Right atrium auricular region (tissue), 2 donors: ENCODE measurements around the gene NMUR1. TPM values are rescaled to one million over a fixed set of nuclear protein-coding genes. Genes with fewer than 3 reads are reported as not detected.

Experiments
- DNase-seq: peaks from one replicate; pipeline ENCODE4 v3.0.0-alpha.2; 2019; ENCODE audit warnings: low spot score
- H3K27ac ChIP-seq, 2 donors: fragments of 200-600 bp; sonication (generic); 1 replicate in 1 of 2; 2 replicates in 1 of 2; pipeline ENCODE4 v1.5.1; 2016 to 2019
- H3K27me3 ChIP-seq, 2 donors: fragments of 200-600 bp; sonication (generic); one replicate each; pipeline versions ENCODE4 v1.5.1 to v1.6.0; 2017 to 2019
- H3K36me3 ChIP-seq: fragments of 200-600 bp; sonication (generic); one replicate; pipeline ENCODE4 v1.5.1; 2016
- H3K4me1 ChIP-seq, 2 donors: fragments of 200-600 bp; sonication (generic); one replicate each; pipeline versions ENCODE4 v1.5.1 to v1.6.0; 2017 to 2019
- H3K4me3 ChIP-seq, 2 donors: fragments of 200-600 bp; sonication (generic); 1 replicate in 1 of 2; 2 replicates in 1 of 2; pipeline ENCODE4 v1.5.1; 2017 to 2019; ENCODE audit warnings: mild to moderate bottlenecking in 1 of 2, moderate library complexity in 1 of 2
- H3K9me3 ChIP-seq, 2 donors: fragments of 200-600 bp; sonication (generic); one replicate each; pipeline ENCODE4 v1.5.1; 2019
- total RNA-seq, 2 donors: library from RNA; depleted of rRNA; stranded (reverse); fragments of >200 nt; gene quantifications; one replicate each; pipeline ENCODE4 v1.1.0, GENCODE V29; 2016
- TF ChIP-seq, protein P1 (sequence below), 2 donors: fragments of 200-600 bp; sonication (generic); IDR thresholded peaks; one replicate each; pipeline ENCODE4 v1.5.1; 2019; ENCODE audit warnings: antibody characterized with exemption in 2 of 2

NMUR1 gene
- total RNA-seq, 2 donors from 2014 or later = 0.67 to 0.93 TPM

DNA sequence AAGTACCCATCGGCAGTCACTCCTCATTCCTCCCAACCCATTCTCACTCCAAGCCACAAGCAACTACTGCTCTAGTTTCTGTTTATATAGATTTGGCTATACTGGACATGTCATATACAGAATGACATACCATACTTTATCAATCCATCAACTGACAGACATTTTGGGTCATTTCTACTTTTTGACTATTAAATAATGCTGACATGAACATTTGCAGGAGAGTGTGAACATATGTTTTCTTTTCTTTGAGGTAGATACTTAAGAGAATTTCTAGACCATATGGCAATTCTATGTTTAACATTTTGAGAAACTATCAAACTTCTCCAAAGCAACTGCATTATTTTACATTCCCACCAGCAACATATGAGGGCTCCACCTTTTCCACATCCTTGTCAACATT lies 32.6 kb downstream of the NMUR1 start:
- H3K27ac ChIP-seq = no peak overlapping the region
- no peaks in the 10 kb centered on the region for H3K36me3 ChIP-seq
- TF ChIP-seq, protein P1, sequence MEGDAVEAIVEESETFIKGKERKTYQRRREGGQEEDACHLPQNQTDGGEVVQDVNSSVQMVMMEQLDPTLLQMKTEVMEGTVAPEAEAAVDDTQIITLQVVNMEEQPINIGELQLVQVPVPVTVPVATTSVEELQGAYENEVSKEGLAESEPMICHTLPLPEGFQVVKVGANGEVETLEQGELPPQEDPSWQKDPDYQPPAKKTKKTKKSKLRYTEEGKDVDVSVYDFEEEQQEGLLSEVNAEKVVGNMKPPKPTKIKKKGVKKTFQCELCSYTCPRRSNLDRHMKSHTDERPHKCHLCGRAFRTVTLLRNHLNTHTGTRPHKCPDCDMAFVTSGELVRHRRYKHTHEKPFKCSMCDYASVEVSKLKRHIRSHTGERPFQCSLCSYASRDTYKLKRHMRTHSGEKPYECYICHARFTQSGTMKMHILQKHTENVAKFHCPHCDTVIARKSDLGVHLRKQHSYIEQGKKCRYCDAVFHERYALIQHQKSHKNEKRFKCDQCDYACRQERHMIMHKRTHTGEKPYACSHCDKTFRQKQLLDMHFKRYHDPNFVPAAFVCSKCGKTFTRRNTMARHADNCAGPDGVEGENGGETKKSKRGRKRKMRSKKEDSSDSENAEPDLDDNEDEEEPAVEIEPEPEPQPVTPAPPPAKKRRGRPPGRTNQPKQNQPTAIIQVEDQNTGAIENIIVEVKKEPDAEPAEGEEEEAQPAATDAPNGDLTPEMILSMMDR (IDR thresholded peaks at IDR 0.05) = no peak
- H3K27me3 ChIP-seq = no peaks in the 10 kb centered on the region
- H3K4me3 ChIP-seq = no peak overlapping the region
- H3K9me3 ChIP-seq = no peaks in the 10 kb centered on the region
- H3K4me1 ChIP-seq = no peaks in the 10 kb centered on the region
- DNase-seq = no peak

DNA sequence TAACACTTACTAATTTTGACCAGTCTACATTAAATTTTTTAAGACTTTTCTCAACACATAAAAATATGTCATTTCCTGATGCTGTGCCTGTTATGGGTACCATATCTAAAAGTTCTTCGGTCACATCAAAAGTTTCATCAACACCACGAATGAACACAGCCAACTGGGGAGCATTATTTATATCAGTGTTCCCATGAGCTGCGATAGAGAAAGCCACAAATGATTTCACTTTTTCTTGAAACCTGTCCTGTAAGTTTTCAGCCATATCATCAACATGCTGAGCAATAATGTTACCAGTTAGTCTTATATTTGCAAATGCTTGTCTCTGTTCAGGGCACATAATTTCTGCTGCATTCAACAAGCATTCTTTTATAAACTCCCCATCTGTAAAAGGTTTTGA lies 35.6 kb downstream of the NMUR1 start:
- no peaks in the 10 kb centered on the region for H3K36me3 ChIP-seq
- TF ChIP-seq, protein P1 (IDR thresholded peaks at IDR 0.05) = no peak
- no peak overlapping the region for H3K27ac ChIP-seq
- no peaks in the 10 kb centered on the region for H3K4me1 ChIP-seq
- no peaks in the 10 kb centered on the region for H3K9me3 ChIP-seq
- H3K4me3 ChIP-seq = no peak overlapping the region
- H3K27me3 ChIP-seq = no peaks in the 10 kb centered on the region
- DNase-seq = no peak

DNA sequence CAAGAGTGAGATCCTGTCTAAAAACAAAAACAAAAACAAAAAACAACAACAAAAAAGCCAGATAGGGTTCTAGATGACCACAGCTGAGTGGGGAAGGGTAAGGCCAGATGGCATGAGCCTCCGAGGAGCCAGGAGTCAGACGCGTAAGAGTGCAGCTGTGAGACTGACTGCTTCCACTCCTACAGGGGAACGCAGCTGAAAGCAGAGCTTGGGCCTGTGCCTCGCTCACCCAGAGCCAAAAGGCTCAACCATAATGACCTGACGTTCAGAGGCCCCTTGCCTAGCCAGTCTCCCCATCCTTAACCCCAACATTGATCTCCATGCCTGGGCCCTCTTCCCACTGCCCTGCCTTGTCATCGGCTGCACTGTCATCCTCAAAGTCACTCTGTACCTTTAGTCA lies 39.4 kb downstream of the NMUR1 start:
- TF ChIP-seq, protein P1 (IDR thresholded peaks at IDR 0.05) = no peak
- H3K4me3 ChIP-seq = no peak overlapping the region

DNA sequence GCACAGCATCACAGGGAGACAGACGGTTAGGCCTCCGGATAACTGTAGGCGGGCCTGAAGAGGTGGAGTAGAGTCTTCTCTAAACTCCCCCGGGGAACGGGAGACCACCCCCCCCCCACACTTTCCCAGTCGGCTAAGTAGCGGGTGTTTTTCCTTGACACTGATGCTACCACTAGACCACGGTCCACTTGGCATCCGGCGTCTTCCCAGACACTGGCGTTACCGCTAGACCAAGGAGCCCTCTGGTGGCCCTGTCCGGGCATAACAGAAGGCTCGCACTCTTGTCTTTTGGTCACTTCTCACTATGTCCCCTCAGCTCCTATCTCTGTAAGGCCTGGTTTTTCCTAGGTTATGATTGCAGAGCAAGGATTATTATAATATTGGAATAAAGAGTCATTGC lies 40.3 kb downstream of the NMUR1 start:
- TF ChIP-seq, protein P1 (IDR thresholded peaks at IDR 0.05) = peak in 1 of 2 donors; percentile 19
- H3K4me3 ChIP-seq = no peak overlapping the region
- H3K4me1 ChIP-seq = no peaks in the 10 kb centered on the region
- no peak for DNase-seq
- H3K36me3 ChIP-seq = no peaks in the 10 kb centered on the region
- no peaks in the 10 kb centered on the region for H3K9me3 ChIP-seq
- no peaks in the 10 kb centered on the region for H3K27me3 ChIP-seq
- no peak overlapping the region for H3K27ac ChIP-seq

More for the DNA sequence above, 39.4 kb downstream of the NMUR1 start:
- Histone ChIP-seq H3K27me3 (no peaks in the 10 kb centered on the region), H3K36me3 (no peaks in the 10 kb centered on the region), H3K9me3 (no peaks in the 10 kb centered on the region), H3K4me1 (no peaks in the 10 kb centered on the region), H3K27ac (no peak overlapping the region)
- DNase-seq = no peak

DNA sequence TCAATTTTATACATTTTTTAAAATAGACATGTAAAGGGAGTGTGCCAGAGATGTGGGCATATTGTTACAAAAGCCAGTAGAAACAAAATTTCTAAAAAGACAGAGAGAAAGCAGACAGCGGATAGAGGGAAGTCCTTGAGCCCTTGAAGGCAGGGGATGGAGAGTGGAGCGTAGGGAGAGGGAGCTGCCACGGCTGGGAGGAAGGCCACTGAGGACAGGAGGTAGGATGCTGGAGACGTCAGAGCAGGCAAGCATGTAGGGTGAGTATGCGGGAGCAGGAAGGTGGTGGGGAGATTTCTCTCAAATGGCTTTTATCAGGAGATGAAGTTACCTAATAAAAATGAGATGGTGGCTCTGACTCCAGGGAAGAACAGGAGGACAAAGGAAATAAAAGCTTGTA lies 41.9 kb downstream of the NMUR1 start:
- TF ChIP-seq, protein P1 (IDR thresholded peaks at IDR 0.05) = no peak
- H3K27ac ChIP-seq = no peak overlapping the region
- no peaks in the 10 kb centered on the region for H3K4me1 ChIP-seq
- DNase-seq = no peak
- no peaks in the 10 kb centered on the region for H3K27me3 ChIP-seq
- no peaks in the 10 kb centered on the region for H3K36me3 ChIP-seq
- H3K4me3 ChIP-seq = no peak overlapping the region
- H3K9me3 ChIP-seq = no peaks in the 10 kb centered on the region

DNA sequence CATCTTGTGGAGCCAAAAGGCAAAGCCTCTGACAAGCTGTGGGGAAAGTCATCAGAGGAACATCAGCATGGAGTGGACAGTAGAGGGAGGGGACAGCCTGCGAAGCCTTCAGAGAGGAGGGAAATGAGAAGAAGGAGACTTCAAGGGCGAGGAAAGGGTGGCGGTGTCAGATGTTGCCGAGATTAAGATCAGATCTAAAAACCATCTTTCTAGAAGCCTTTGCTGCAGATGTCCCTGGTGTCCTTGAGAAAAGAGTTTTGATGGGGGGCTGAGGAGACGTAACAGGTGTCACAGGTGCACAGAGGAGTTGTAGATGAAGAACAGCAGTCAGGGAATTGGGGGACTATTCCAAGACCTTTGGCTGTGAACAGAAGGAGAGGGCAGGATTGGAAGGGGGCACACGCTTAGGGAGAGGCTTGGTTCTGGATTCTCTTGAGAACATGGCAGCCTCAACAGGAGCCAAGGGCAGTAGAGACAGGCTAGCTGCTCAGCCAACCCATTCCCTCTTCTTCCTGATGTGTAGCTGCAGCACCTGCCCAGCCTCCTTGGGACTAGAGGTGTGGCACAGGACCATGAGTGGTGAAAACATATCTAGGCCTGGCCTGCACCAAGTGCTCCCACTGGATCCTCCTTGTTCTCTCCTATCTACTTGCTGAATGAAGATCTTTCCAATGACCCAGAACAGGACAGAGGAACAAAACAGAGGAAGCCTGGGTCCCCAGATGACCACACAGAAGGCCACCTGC lies 43.2 kb downstream of the NMUR1 start:
- TF ChIP-seq, protein P1 (IDR thresholded peaks at IDR 0.05) = no peak
- no peaks in the 10 kb centered on the region for H3K36me3 ChIP-seq

More for the DNA sequence above, 43.2 kb downstream of the NMUR1 start:
- DNase-seq = no peak
- Histone ChIP-seq H3K27me3 (no peaks in the 10 kb centered on the region), H3K9me3 (no peaks in the 10 kb centered on the region), H3K27ac (no peak overlapping the region), H3K4me1 (peaks cover 0 to 12% of the 10 kb centered on the region in 2 donors), H3K4me3 (no peak overlapping the region)
